NCI-H128 (cell line): Measurements from ENCODE around the gene CYP2U1.
"Not testable (repeated sequence)": the region's sequence is repeated elsewhere in the genome, so short reads cannot be mapped to it uniquely, and the experiment has no call there.

ENCODE experiments used
- DNase-seq: peaks from one replicate; lab custom pipeline; 2025; ENCODE audit not compliant: unreplicated experiment; lab: John Stamatoyannopoulos, UW

Gene CYP2U1

GRCh38 chr4:107930821-107931774 lies at the start of gene CYP2U1:
TSS of gene CYP2U1 (plus strand) at chr4:107931549. CDS start at chr4:107931644, 95 bp downstream.
- DNase-seq, result peak; percentile 11

- no peak for DNase-seq
These were observed 45.5 kb upstream of the CYP2U1 start for GRCh38 chr4:107885865-107886264.

GRCh38 chr4:107888237-107888636 lies 43.1 kb upstream of the CYP2U1 start:
- DNase-seq, result no peak

- no peak for DNase-seq
These were observed 40.6 kb upstream of the CYP2U1 start for GRCh38 chr4:107890779-107891178.

- no peak for DNase-seq
These were observed 40.0 kb upstream of the CYP2U1 start for GRCh38 chr4:107891299-107891698.

- DNase-seq, result no peak
These were observed 37.9 kb upstream of the CYP2U1 start for GRCh38 chr4:107893171-107894137.

- no peak for DNase-seq
These were observed 37.2 kb upstream of the CYP2U1 start for GRCh38 chr4:107894138-107894603.

- no peak for DNase-seq
These were observed 35.1 kb upstream of the CYP2U1 start for GRCh38 chr4:107896158-107896645.

- DNase-seq, result no peak
These were observed 34.7 kb upstream of the CYP2U1 start for GRCh38 chr4:107896646-107897045.

- DNase-seq, result no peak
These were observed 33.5 kb upstream of the CYP2U1 start for GRCh38 chr4:107897823-107898222.

GRCh38 chr4:107900067-107900466 lies 31.3 kb upstream of the CYP2U1 start:
- DNase-seq, result no peak

GRCh38 chr4:107900508-107900907 lies 30.8 kb upstream of the CYP2U1 start:
- DNase-seq, result no peak

- no peak for DNase-seq
These were observed 30.0 kb upstream of the CYP2U1 start for GRCh38 chr4:107901213-107901934.

- no peak for DNase-seq
These were observed 28.6 kb upstream of the CYP2U1 start for GRCh38 chr4:107902715-107903114.

GRCh38 chr4:107905082-107905481 lies 26.3 kb upstream of the CYP2U1 start:
- not testable (repeated sequence) for DNase-seq

GRCh38 chr4:107906458-107907100 lies 24.8 kb upstream of the CYP2U1 start:
- no peak for DNase-seq

GRCh38 chr4:107908377-107908776 lies 23.0 kb upstream of the CYP2U1 start:
- no peak for DNase-seq

- no peak for DNase-seq
These were observed 18.0 kb upstream of the CYP2U1 start for GRCh38 chr4:107913283-107913899.

- no peak for DNase-seq
These were observed 16.1 kb upstream of the CYP2U1 start for GRCh38 chr4:107915220-107915619.

GRCh38 chr4:107916623-107917022 lies 14.7 kb upstream of the CYP2U1 start:
- no peak for DNase-seq
